Effector memory CD8-positive, alpha-beta T cell (primary cell): ENCODE data around the gene CDHR3.
A peak's percentile ranks its signal among the peaks of the same experiment; 100 is the strongest.

Source experiments
- ATAC-seq: fragments of 150-1000 bp; cut with Tn5 transposase; replicated peaks from 2 replicates; pipeline ENCODE4 v1.10.0; 2021; ENCODE audit warnings: mild to moderate bottlenecking, moderate library complexity
- DNase-seq, 3 experiments: peaks; one replicate each; pipeline ENCODE4 v3.0.0; 2021
- H3K27ac Mint-ChIP-seq, 2 donors: one replicate each; pipeline ENCODE4 v1.8.0; 2022; ENCODE audit warnings: mild to moderate bottlenecking in 2 of 2, mixed read lengths in 2 of 2, moderate library complexity in 2 of 2
- H3K27me3 Mint-ChIP-seq, 2 donors: one replicate each; pipeline ENCODE4 v1.8.0; 2022; ENCODE audit warnings: mixed read lengths in 2 of 2
- H3K36me3 Mint-ChIP-seq: one replicate; pipeline ENCODE4 v1.8.0; 2022; ENCODE audit warnings: mild to moderate bottlenecking, moderate library complexity, mixed read lengths; ENCODE audit not compliant: insufficient read depth
- H3K4me1 Mint-ChIP-seq, 2 donors: one replicate each; pipeline ENCODE4 v1.8.0; 2022; ENCODE audit warnings: low read depth in 2 of 2, mixed read lengths in 2 of 2
- H3K4me3 Mint-ChIP-seq, 2 donors: one replicate each; pipeline ENCODE4 v1.8.0; 2022; ENCODE audit warnings: mild to moderate bottlenecking in 2 of 2, mixed read lengths in 2 of 2, moderate library complexity in 2 of 2
- H3K9me3 Mint-ChIP-seq, 2 donors: one replicate each; pipeline ENCODE4 v1.8.0; 2022; ENCODE audit warnings: mixed read lengths in 2 of 2

CDHR3 gene

DNA sequence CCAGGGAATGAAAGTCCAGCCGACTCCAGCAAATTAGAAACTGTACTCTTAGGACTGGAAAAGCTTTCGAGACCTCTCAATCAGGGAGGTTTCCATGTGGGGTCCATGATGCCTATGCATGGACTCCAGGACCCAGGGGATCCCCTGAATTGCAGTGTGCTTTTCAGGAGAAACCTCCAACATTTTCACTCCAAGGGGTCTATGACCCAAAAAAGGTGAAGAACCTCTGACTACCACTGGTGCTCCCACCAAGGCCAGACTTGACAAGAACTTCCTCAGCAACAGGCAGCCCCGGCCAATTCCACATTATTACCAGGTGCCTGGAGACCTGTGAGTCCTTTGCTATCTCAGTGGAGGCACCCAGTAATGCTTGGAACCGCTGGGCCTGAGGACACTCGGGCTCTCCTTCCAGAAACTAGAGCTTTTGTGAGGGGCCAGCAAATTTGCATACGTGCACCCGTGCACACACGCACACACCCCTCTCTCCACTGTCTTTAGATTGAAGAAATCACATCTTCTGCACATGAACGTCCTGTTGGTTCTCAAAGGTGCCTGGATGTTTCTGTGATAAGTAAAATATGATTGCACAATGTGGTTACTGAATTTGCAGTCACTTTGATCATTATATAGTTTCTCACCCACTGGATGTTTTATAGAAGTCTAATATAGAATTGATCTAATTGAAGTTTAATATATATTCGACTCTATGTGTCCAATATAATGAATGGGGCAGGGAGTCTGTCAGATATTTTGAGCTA, 94.3 kb downstream of the CDHR3 start:
- ATAC-seq (no peak), DNase-seq (no peak)
- Mint-ChIP-seq H3K27ac (no peak overlapping the region), H3K9me3 (no peaks in the 10 kb centered on the region), H3K4me3 (peak overlapping the region in 1 of 2 donors; percentile 60), H3K36me3 (no peaks in the 10 kb centered on the region), H3K4me1 (peaks cover 10 to 13% of the 10 kb centered on the region in 2 donors), H3K27me3 (no peaks in the 10 kb centered on the region)

DNA sequence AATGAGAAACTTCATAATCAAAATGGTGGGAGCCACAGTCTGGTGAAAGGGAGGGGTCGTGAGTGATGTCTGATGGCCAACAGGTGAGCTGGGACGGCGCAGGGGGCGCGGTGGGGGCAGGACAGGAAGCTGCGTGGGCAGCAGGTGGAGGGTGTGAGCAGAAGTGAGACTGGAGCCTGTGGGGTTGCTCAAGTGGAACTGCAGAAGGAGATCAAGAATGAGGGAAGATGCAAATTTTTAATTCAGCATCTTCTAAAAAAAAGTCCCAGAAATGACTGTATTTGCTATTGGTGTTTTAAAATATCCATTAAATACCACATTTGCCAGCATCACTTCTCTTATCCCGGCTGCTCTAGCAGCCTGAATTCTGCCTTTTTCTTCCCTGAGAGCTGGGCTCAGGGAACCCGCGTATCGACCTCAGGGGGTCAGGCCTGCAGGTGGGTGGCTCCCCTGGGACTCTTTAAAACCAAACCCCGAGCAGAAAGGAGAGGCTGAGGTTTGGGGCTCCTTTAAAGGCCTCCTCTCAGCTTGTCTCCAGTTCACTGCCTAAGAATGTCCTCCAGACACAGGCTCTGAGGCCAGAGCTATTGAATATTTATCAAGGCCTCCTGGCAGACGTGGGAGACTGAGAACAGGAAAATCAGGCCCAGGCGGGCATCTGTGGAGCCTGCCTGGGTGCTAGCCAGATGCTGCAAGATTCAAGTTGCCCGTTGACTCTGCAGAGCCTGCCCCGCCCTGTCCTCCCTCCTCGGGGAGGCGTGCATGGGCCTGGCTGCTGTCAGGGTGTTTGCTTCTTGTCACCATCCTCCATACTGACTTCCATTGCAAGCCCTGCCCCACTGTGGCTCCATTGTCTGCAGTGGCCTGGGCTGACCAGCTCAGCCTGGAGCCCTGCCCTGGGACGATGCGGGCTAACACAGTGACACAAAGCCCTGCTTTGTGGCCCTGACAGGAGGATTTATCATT, 95.2 kb downstream of the CDHR3 start:
- H3K27me3 Mint-ChIP-seq = no peaks in the 10 kb centered on the region
- ATAC-seq = peak; percentile 46
- H3K27ac Mint-ChIP-seq = no peak overlapping the region
- peaks cover 10 to 15% of the 10 kb centered on the region in 2 donors for H3K4me1 Mint-ChIP-seq
- H3K4me3 Mint-ChIP-seq = peak overlapping the region in 1 of 2 donors; percentile 60
- H3K9me3 Mint-ChIP-seq = no peaks in the 10 kb centered on the region
- DNase-seq = no peak
- H3K36me3 Mint-ChIP-seq = no peaks in the 10 kb centered on the region

DNA sequence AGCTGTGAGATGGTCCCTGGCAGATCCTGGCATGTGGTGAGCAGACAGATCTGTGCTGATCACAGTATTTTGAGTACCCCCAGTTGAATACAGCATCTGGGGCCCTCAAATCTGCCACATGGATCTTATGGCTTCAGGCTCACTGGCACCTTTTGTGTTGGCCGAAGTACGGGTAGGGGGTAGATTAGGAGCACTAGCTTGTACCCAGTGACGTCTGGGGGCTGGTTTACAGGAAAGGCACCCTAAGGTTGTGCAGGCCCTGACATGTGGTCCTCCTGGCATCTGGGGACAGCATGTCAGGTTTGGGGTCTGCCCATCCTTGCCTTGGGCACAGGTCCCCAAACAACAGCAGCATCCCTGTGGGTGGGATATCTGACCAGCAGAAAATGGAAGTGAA, 95.9 kb downstream of the CDHR3 start:
- H3K27ac Mint-ChIP-seq = no peak overlapping the region
- no peak for ATAC-seq
- peaks cover 10 to 15% of the 10 kb centered on the region in 2 donors for H3K4me1 Mint-ChIP-seq
- no peak for DNase-seq
- no peak overlapping the region for H3K4me3 Mint-ChIP-seq
- H3K27me3 Mint-ChIP-seq = no peaks in the 10 kb centered on the region
- no peaks in the 10 kb centered on the region for H3K9me3 Mint-ChIP-seq
- no peaks in the 10 kb centered on the region for H3K36me3 Mint-ChIP-seq

DNA sequence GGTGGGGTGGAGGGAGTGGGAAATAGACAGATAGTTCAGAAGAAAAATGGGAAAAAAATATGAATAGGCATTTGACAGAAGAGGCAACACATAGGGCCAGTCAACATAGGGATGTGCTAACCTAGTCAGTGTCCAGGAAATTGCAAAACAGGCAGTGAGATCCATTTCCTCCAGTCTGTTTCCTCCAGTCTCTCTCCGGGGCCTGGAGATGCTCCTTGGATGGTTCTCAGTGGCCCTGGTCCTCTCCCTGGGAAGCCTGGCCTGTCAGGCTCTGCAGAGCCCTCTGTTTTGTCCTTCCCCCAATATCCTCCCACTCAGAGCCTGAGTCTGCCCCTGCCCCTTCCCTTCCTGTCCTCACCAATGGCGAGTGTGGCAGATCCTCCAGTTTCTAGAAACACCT, 96.5 kb downstream of the CDHR3 start:
- Mint-ChIP-seq H3K4me3 (no peak overlapping the region), H3K4me1 (peaks cover 10 to 16% of the 10 kb centered on the region in 2 donors)

DNA sequence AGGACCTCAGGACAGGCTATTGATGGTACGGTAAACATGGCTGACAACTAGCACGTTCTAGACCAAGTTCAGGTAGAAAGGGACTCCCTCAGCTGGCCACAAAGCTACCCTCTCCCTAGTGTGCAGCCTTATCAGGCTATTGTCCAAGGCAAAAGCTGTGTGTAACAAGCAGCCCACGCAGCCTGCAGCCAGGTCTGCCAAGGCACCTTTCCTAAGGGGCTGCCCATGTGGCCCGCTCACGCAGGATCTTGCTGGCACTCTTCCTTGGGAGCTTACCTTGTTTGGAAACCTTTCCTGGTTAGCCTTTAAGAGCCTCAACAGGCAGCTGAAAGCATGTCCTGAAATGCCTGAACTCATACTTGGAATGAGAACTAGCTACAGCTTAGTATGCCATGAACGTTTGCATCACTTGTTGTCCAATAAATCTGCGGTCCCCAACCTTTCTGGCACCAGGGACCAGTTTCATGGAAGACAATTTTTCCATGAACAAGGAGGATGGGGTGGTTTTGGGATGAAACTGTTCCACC, 97.4 kb downstream of the CDHR3 start:
- Mint-ChIP-seq H3K27me3 (no peaks in the 10 kb centered on the region), H3K4me1 (peaks cover 10 to 16% of the 10 kb centered on the region in 2 donors), H3K27ac (no peak overlapping the region)

More for the DNA sequence above, 96.5 kb downstream of the CDHR3 start:
- ATAC-seq (no peak), DNase-seq (no peak)
- Mint-ChIP-seq H3K36me3 (no peaks in the 10 kb centered on the region), H3K9me3 (no peaks in the 10 kb centered on the region), H3K27ac (no peak overlapping the region), H3K27me3 (no peaks in the 10 kb centered on the region)

DNA sequence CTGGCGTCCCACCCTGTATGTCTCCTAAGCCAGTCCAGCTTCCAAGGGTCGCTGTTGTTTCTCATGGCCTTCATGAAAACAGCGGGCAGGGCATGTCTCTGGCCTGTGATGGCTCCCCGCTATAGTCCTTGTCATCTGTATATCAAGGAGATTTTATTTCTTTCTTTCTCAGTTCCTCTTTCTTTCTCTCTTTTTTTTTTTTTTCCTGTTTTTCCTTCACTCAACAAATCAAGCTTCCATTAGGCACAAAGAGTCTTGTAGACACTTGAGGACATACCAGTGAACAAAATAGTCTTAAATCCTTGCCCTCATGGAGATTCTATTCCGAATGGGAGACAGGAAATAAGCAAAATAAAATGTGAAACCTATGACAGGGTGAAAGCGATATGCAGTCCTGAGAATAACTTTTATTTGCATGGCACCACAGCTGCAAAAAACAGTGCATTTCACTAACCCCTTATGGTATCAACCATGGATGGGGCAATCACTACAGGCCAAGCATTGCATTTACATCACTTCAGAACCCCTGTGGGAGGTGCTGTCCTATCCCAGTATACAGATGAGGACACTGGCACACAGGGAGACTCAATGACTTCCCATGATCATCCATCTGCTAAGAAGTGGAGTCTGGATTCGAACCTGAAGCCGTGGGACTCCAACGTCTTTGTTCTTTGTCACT, 98.4 kb downstream of the CDHR3 start:
- ATAC-seq (no peak), DNase-seq (no peak)
- H3K36me3 Mint-ChIP-seq = no peaks in the 10 kb centered on the region
- no peaks in the 10 kb centered on the region for H3K9me3 Mint-ChIP-seq
- no peaks in the 10 kb centered on the region for H3K27me3 Mint-ChIP-seq
- no peak overlapping the region for H3K4me3 Mint-ChIP-seq
- H3K4me1 Mint-ChIP-seq = peaks cover 10 to 16% of the 10 kb centered on the region in 2 donors
- H3K27ac Mint-ChIP-seq = no peak overlapping the region

More for the DNA sequence above, 97.4 kb downstream of the CDHR3 start:
- ATAC-seq (no peak), DNase-seq (no peak)
- Mint-ChIP-seq H3K9me3 (no peaks in the 10 kb centered on the region), H3K4me3 (no peak overlapping the region), H3K36me3 (no peaks in the 10 kb centered on the region)

DNA sequence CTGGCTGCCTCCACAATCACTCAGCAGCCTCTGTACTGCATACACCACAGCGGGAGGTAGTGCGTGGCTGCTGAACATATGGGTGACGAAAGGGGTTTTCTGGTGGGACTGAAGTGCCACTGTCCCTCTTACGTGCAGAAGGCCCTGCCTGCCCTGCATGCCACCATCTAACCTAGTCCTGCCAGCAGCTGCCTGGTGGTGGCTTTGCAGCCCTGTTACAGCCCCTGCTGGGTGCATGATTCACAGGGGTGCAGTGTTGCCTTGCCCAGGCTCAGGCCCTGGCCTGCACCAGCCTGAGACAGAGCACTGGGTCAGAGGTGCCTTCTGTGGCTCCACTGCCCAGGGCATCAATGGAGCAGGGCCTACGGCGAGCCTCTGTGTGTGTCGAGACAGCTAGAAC, 98.9 kb downstream of the CDHR3 start:
- ATAC-seq = no peak
- Mint-ChIP-seq H3K27ac (no peak overlapping the region), H3K9me3 (no peaks in the 10 kb centered on the region), H3K36me3 (no peaks in the 10 kb centered on the region), H3K4me1 (peaks cover 10 to 14% of the 10 kb centered on the region in 2 donors), H3K27me3 (no peaks in the 10 kb centered on the region), H3K4me3 (peak overlapping the region in 1 of 2 donors; percentile 55)
- no peak for DNase-seq

DNA sequence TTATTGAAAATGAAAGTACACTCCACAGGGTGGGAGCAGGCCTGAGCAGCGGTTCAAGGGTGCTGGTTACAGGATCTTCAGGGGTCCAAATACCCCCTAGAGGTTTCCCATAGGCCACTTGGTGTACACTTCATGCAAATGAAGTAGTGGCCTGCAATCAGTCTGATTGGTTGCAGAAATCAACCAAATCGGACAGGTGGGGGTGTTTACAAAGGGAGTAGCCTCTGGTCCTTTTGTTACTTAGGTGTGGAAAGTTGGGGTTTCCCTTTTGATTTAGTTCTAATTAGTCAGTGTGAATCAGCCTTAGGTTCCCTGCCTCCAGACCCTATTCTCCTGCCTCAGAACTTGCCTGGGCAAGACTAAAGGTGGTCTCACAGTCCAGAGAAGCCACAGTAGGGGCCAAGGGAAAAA, 99.5 kb downstream of the CDHR3 start:
- no peak for ATAC-seq
- Mint-ChIP-seq H3K9me3 (no peaks in the 10 kb centered on the region), H3K36me3 (no peaks in the 10 kb centered on the region), H3K27me3 (no peaks in the 10 kb centered on the region), H3K4me3 (peak overlapping the region in 1 of 2 donors; percentile 55), H3K4me1 (peaks cover 9 to 14% of the 10 kb centered on the region in 2 donors), H3K27ac (no peak overlapping the region)
- DNase-seq = no peak

DNA sequence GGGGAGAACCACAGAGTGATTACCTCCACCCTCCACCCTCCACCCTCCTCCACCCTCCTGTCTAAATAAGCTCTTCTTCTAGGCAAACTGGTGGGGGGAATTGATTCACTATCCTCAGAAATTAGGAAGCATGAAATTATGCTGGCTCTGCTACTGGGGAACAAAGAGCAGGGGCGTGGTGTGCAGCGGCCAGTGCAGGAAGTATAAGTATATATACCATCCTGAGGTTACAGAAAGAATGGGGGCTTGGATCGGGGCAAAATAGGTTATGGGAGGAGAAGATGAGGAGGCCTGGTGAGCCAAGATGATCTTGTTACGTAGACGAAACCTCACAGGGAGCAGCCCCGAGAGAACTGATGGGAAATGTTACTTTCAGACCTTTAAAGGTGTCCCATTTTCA, 100.0 kb downstream of the CDHR3 start:
- ATAC-seq (no peak), DNase-seq (no peak)
- peaks cover 4 to 11% of the 10 kb centered on the region in 2 donors for H3K4me1 Mint-ChIP-seq
- H3K27me3 Mint-ChIP-seq = no peaks in the 10 kb centered on the region
- H3K27ac Mint-ChIP-seq = no peak overlapping the region
- no peaks in the 10 kb centered on the region for H3K36me3 Mint-ChIP-seq
- H3K9me3 Mint-ChIP-seq = no peaks in the 10 kb centered on the region
- no peak overlapping the region for H3K4me3 Mint-ChIP-seq

DNA sequence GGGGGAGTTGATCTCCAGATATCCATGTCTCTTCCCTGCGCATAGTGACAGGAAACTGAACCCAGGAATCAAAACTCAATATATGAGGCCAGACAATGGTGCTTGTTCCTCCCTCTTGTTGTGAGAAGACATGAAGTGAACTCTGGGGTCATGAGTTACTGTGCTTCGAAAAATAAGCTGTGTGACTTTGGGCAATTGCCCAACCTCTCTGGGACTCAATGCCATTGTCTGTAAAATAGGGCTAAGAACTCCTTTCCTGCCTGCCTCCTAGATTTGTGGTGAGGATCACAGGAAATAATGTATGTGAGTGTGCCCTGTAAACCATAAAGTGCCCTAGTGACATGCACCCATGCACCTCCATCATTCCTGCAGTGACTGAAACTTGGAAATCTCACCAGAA, 100.6 kb downstream of the CDHR3 start:
- H3K27me3 Mint-ChIP-seq = no peaks in the 10 kb centered on the region
- H3K27ac Mint-ChIP-seq = no peak overlapping the region
- DNase-seq (no peak), ATAC-seq (no peak)
- peaks cover 4 to 11% of the 10 kb centered on the region in 2 donors for H3K4me1 Mint-ChIP-seq
- no peak overlapping the region for H3K4me3 Mint-ChIP-seq
- no peaks in the 10 kb centered on the region for H3K36me3 Mint-ChIP-seq
- no peaks in the 10 kb centered on the region for H3K9me3 Mint-ChIP-seq

DNA sequence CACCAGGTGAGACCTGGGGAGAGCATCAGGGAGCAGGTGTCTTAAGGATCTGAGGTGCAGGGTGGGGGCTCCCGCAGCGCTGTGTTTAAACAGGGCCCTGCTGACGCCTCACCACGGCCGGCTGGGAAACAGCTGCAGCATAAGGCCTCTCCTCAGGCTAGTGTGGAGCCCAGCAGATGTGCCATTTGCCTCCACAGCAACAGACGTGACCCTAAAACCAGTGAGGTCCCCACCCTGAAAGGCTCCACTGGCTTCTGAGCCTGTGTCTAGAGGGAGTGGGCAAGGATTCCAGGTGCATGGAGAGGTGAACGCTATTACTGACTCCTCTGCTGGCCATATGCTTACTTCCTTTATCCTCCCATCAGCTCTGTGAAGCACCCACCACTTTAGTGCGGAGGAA, 101.3 kb downstream of the CDHR3 start:
- H3K4me3 Mint-ChIP-seq = no peak overlapping the region
- no peak overlapping the region for H3K27ac Mint-ChIP-seq
- no peaks in the 10 kb centered on the region for H3K9me3 Mint-ChIP-seq
- H3K27me3 Mint-ChIP-seq = no peaks in the 10 kb centered on the region
- DNase-seq (no peak), ATAC-seq (no peak)
- peaks cover 2% of the 10 kb centered on the region for H3K36me3 Mint-ChIP-seq
- H3K4me1 Mint-ChIP-seq = peaks cover 6 to 9% of the 10 kb centered on the region in 2 donors

DNA sequence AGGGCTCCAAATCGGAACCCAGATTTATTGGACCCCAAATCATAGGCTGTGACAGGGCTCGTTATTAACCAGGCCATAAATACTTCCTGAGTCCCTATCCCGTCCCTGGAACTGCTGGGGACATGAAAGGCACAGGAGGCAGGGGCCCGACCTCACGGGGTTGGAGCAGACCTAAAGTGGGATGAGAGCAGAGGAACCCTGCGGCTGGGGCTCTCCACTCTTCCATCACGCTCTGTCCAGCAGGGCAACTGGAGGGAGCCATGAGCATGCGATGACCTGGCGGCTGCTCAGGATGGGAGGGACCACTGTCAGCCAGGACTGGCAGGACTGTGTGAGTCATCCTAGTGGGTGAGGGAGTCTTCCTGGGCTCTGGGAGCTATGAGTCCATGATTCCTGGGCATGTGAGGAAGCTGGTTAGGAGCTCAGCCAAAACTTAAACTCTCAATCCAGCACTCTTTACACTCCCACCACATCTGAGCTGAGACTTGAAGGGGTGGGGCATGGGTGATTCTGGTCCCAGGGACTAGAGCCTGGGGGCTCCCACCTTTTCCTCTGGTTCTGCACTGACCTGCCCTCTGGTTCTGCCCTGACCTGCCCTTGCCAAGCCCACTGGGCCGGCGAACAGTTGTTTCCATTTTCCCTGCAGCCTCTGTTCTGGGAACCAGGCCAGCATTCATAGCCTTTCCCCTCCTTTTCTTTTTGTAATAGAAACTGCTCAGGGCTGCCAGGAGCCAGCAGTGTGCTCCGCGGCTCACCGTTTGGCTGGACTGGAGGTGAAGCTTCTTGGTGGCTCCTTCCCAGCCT, 101.9 kb downstream of the CDHR3 start:
- Mint-ChIP-seq H3K36me3 (peaks cover 2% of the 10 kb centered on the region), H3K9me3 (no peaks in the 10 kb centered on the region), H3K4me1 (peaks cover 9 to 11% of the 10 kb centered on the region in 2 donors), H3K4me3 (no peak overlapping the region), H3K27me3 (no peaks in the 10 kb centered on the region), H3K27ac (no peak overlapping the region)
- no peak for ATAC-seq
- no peak for DNase-seq
